Measurements from ENCODE around the gene BCL7B.

BCL7B gene

GRCh38 chr7:73487486-73487885 lies 70.0 kb downstream of the BCL7B start:
- H3K4me3 ChIP-seq (ENCODE audit: low read length) = no peak overlapping the region
- DNase-seq (ENCODE audit: low read depth) = no peak
- no peak for TF ChIP-seq CTCF (IDR thresholded peaks at IDR 0.05; ENCODE audit: insufficient read depth, low read depth, low read length, missing control alignments)
